ENCODE data around the gene SMCO1.

- TF ChIP-seq TAF1 (IDR thresholded peaks at IDR 0.05; ENCODE audit: borderline replicate concordance, low read depth, low read length), result no peak
- no peak for TF ChIP-seq POLR2A (IDR thresholded peaks at IDR 0.05; ENCODE audit: low read depth, low read length)
- TF ChIP-seq POLR2AphosphoS5 (IDR thresholded peaks at IDR 0.05; ENCODE audit: low read depth, low read length), result no peak
Measured at GRCh38 chr3:196531418-196531817, 16.3 kb upstream of the SMCO1 start.
